GM21786 (cell line): ENCODE measurements around the gene TTBK2.

Experiments
- ATAC-seq: cut with Tn5 transposase; IDR thresholded peaks from one replicate; pipeline ENCODE4 v1.9.1; 2021; ENCODE audit not compliant: unreplicated experiment

The TTBK2 gene

GRCh38 chr15:42729409-42729808, 191.2 kb downstream of the TTBK2 start:
- no peak for ATAC-seq

- no peak for ATAC-seq
Measured at GRCh38 chr15:42728972-42729371, 191.6 kb downstream of the TTBK2 start.

GRCh38 chr15:42728560-42728959, 192.0 kb downstream of the TTBK2 start:
- ATAC-seq: no peak

GRCh38 chr15:42727750-42728381, 192.7 kb downstream of the TTBK2 start:
- ATAC-seq: no peak

- no peak for ATAC-seq
Measured at GRCh38 chr15:42726114-42726513, 194.5 kb downstream of the TTBK2 start.

GRCh38 chr15:42725331-42725903, 195.2 kb downstream of the TTBK2 start:
- ATAC-seq: no peak

GRCh38 chr15:42724276-42724675, 196.3 kb downstream of the TTBK2 start:
- ATAC-seq: no peak

- no peak for ATAC-seq
Measured at GRCh38 chr15:42723068-42723467, 197.5 kb downstream of the TTBK2 start.

GRCh38 chr15:42721916-42722315, 198.7 kb downstream of the TTBK2 start:
- ATAC-seq: no peak

GRCh38 chr15:42721016-42721415, 199.6 kb downstream of the TTBK2 start:
- no peak for ATAC-seq

GRCh38 chr15:42720071-42720470, 200.5 kb downstream of the TTBK2 start:
- no peak for ATAC-seq

GRCh38 chr15:42719043-42719442, 201.5 kb downstream of the TTBK2 start:
- ATAC-seq: no peak

- no peak for ATAC-seq
Measured at GRCh38 chr15:42716626-42717025, 204.0 kb downstream of the TTBK2 start.

- no peak for ATAC-seq
Measured at GRCh38 chr15:42716125-42716524, 204.5 kb downstream of the TTBK2 start.

GRCh38 chr15:42712584-42712983, 208.0 kb downstream of the TTBK2 start:
- no peak for ATAC-seq

- no peak for ATAC-seq
Measured at GRCh38 chr15:42711746-42712145, 208.8 kb downstream of the TTBK2 start.

- no peak for ATAC-seq
Measured at GRCh38 chr15:42710662-42711061, 209.9 kb downstream of the TTBK2 start.

- no peak for ATAC-seq
Measured at GRCh38 chr15:42707873-42708544, 212.6 kb downstream of the TTBK2 start.

GRCh38 chr15:42707068-42707467, 213.5 kb downstream of the TTBK2 start:
- ATAC-seq: no peak

- ATAC-seq: no peak
Measured at GRCh38 chr15:42705336-42705735, 215.2 kb downstream of the TTBK2 start.

- ATAC-seq: no peak
Measured at GRCh38 chr15:42704492-42704926, 216.1 kb downstream of the TTBK2 start.

- no peak for ATAC-seq
Measured at GRCh38 chr15:42696626-42697025, 224.0 kb downstream of the TTBK2 start.
